GM18499 (cell line): ENCODE results near the gene INAFM1.

Experiments used
- ATAC-seq: cut with Tn5 transposase; IDR thresholded peaks from one replicate; pipeline ENCODE4 v1.9.1; 2021; ENCODE audit warnings: moderate number of reproducible peaks; ENCODE audit not compliant: insufficient read depth, unreplicated experiment

The INAFM1 gene

DNA sequence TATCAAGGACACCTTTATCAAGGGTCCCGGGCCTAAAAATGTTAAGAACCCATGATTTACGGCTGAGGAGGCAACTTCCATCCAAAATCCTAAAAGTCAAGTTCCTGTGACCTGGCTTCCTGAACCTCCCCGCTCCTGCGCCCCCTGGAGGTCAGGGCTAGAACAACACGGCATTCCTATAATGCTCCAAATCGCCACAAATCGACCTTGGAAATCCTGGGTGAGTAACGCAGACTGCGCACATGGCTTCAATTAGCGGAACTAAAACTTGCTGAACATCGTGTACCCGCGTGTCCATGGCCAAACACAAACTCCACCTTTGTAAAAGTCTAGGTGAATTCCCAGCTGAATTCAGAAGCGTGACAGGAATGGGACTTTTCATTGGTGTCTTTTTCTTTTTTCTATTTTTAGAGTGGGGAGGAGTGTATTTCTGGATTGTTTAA is 30.6 kb downstream of the INAFM1 start:
- ATAC-seq, result no peak

DNA sequence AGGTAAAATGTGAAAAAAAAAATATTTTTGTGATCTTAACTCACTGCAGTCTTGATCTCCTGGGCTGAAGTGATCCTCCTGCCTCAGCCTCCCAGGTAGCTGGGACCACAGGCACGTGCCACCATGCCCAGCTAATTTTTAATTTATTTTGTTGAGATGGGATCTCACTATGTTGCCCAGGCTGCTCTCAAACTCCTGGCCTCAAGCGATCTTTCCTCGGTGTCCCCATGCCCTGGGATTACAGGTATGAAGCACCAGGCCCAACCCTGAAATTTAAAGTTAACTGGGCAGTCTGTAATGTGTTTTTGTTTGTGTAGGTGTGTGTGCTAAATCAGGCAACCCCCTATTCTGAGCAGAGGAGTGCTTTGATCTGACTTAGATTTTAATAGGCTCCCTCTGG is 31.6 kb downstream of the INAFM1 start:
- ATAC-seq, result no peak

DNA sequence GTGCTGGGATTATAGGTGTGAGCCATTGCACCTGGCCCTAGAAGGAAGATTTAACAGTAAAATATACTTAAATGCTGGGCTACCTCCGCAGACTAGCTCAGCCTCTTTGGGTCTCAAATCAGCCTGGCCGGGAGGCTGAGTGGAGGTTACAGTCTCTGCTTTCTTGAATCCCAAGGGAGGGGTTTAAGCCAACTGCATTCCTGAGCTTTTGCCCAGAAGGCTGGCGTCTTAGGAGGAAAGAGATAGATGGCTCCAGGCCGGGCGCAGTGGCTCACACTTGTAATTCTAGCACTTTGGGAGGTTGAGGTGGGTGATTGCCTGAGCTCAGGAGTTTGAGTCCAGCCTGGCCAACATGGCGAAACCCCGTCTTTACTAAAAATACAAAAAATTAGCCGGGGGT is 34.4 kb downstream of the INAFM1 start:
- no peak for ATAC-seq

DNA sequence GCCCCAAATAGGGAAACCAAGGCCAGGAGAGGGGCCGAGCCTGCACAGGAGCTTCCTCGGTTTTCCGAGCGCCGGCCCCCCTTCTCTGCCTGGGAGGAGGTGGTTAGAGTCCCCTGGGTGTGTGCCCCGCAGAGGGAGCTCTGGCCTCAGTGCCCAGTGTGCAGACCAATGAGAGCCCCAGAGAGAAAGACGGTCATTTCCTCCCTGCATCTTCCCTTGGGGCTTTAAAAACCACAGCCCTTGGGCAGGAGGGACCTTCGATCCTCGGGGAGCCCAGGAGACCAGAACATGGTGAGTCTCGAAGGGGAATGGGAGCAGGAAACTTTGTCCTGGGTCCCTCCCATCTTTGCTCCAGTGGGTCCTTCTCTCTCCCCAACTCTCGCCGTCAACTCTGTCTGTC is 34.9 kb downstream of the INAFM1 start, which contains the start of gene C5AR1:
Gene C5AR1, plus strand, starts transcription at position 254 of the 400 bp plus-strand sequence. Its CDS starts 35 bp downstream, at position 289.
- no peak for ATAC-seq

DNA sequence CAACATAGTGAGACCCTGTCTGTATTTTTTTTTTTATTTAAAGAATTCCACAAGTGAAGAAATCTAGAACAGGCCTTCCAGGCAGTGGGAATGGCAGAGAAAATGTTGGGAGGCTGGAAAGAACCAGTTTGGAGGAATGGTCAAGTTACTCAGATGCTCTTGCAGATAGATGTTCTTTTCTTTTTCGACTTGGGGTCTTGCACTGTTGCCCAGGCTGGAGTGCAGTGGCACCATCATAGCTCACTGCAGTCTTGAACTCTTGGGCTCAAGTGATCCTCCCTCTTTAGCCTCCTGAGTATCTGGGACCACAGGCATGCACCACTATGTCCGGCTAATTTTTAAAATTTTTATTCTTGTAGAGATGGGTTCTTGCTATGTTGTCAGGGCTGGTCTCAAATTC is 35.6 kb downstream of the INAFM1 start:
- no peak for ATAC-seq

DNA sequence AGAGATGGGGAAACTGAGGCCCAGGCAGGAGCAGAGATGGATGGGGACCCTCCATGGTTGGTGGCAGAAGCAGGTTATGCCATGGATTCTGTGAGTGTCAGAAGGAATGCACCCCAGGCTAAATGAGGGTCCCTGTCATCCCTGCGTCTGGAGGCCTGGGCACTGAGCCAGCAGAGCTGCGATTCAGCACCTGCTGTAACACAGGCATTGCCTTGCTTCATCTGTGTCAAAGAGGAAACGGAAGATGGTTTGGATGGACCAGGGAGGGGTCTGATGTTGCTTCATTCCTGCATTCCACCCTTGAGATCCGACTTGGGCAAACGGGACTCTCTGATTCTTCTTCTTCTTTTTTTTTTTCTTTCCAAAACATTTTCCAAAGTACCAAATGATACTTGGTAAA is 36.1 kb downstream of the INAFM1 start:
- ATAC-seq, result no peak

DNA sequence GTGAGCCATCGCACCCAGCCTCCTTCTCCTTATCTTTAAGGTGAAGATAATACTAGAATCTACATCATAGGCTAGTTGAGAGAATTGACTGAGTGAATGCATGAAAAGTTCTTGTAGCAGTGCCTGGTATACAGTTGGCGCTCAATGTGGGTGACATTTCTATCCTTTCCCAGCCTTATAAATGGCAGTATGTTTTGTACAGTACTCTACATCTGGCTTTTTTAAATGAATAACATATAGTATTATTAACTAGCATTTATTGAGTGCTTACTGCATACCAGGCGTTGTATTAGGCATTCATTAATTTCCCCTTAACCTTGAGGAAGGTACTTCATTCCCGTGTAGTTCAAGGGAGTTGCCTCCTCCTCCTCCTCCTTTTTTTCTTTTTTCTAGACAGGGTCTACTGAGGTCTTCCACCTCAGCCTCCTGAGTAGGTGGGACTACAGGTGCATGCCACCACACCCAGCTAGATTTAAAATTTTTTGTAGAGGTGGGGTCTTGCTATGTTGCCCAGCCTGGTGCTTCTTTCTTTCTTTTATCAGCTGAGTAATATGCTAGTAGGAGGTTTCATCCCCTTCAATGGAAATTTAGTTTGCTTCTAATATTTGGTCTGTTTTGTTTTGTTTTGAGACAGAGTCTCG is 37.8 kb downstream of the INAFM1 start:
- no peak for ATAC-seq

DNA sequence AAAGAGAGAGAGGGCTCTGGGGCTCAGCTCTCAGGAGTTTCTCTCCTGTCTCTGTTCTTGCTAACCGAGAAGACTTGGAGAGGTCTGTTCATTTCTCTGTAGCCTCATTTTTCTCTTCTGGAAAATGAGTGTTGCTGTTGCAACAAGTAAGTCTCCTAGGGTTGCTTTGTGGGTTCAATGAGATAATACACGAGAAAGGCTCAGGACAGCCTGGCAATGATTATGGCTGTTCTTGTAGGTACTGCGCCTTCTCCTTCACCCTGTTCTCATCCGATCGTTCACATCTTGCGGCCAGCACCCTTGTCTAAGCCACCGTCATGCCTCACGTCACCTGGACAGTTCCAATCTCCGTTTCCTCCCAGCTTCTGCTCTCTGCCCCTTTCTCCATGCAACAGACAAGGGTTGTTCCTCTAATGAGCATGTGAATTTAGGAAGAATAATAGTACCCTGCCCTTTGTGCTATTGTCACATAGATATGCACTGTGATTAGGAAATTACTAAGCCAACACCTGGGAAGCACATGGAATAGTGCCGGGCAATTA is 39.1 kb downstream of the INAFM1 start:
- no peak for ATAC-seq

DNA sequence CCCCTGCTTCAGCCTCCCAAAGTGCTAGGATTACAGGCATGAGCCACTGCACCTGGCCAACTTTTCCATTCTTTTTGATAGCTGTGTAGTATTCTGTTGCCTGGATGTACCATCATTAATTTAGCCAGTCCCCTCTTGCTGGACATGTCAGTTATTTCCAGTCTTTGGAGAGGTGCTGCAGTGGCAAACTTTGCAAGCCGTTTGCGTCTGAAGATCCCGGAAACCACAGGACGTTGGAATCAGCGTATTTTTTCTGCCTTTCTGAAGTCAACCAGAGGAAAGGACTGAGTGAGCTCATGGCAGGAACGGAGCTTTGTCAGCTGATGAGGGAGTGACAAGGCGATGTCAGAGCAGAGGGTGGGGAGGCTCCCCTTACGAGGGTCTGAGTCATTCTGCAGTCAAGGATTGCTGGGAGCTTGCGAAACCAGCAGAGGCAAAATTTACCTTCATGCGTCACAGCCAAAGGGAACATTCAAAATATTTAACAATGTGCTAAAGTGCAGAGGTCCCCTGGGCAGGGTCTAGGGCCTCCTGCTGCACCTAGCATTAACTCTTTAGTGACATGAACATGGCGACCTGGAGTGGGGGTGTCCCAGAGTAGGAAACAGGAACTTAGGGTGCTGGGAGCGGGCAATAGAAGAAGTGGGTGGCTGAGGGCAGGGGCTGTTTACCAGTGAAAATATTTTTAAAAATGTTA is 40.6 kb downstream of the INAFM1 start:
- ATAC-seq, result no peak

DNA sequence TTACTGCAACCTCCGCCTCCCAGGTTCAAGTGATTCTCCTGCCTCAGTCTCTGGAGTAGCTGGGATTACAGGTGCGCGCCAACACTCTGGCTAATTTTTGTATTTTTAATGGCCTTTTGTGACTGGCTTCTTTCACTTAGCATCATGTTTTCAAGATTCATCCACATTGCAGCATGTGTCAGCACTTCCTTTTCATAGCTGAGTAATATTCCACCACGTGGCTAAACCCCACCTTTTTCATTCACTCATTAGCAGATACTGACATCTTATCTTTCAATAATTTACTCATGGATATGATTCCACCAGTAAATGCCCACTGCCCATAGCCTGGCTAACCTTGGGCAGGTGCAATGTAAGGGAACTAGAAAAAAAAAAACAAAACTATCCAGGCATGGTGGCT is 41.8 kb downstream of the INAFM1 start:
- no peak for ATAC-seq

DNA sequence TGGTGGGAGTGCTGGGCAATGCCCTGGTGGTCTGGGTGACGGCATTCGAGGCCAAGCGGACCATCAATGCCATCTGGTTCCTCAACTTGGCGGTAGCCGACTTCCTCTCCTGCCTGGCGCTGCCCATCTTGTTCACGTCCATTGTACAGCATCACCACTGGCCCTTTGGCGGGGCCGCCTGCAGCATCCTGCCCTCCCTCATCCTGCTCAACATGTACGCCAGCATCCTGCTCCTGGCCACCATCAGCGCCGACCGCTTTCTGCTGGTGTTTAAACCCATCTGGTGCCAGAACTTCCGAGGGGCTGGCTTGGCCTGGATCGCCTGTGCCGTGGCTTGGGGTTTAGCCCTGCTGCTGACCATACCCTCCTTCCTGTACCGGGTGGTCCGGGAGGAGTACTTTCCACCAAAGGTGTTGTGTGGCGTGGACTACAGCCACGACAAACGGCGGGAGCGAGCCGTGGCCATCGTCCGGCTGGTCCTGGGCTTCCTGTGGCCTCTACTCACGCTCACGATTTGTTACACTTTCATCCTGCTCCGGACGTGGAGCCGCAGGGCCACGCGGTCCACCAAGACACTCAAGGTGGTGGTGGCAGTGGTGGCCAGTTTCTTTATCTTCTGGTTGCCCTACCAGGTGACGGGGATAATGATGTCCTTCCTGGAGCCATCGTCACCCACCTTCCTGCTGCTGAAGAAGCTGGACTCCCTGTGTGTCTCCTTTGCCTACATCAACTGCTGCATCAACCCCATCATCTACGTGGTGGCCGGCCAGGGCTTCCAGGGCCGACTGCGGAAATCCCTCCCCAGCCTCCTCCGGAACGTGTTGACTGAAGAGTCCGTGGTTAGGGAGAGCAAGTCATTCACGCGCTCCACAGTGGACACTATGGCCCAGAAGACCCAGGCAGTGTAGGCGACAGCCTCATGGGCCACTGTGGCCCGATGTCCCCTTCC is 45.5 kb downstream of the INAFM1 start:
- ATAC-seq, result no peak

DNA sequence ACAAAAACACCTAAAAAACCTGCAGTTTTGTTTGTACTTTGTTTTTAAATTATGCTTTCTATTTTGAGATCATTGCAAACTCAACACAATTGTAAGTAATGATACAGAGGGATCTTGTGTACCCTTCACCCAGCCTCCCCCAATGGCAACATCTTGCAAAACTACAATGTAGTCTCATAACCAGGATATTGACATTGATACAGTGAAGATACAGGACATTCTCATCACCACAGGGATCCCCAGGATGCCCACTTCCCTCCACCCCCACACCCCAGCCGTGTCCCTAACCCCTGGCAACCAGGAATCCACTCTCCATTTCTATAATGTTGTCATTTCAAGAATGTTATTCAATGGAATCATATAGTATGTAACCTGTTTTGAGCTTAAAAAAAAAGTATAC is 46.9 kb downstream of the INAFM1 start:
- ATAC-seq, result no peak

DNA sequence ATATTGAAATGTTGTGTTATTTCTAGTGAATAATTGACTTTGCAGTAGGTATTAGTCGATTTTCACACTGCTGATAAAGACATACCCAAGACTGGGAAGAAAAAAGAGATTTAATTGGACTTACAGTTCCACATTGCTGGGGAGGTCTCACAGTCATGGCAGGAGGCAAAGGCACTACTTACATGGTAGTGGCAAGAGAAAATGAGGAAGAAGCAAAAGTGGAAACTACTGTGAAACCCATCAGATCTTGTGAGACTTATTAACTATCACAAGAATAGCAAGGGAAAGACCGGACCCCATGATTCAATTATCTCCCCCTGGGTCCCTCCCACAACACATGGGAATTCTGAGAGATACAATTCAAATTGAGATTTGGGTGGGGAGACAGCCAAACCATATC is 47.4 kb downstream of the INAFM1 start:
- no peak for ATAC-seq

DNA sequence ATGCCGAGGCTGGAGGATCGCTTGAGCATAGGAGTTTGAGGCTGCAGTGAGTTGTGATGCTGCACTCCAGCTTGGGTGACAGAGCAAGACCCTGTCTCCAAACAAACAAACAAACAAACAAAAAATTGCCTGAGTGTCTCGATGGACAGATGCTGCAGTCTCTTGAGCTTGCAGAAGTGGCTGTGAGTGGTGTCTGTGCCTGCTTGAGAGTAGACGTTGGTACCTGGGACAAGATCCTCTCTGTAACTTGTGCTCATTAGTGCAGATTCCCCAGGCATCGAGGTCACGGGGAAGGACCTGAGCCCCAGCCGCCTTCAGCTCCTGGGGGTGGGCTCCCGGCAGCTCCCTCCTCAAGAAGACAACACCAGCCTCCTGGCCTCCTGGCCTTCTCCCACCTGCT is 48.7 kb downstream of the INAFM1 start:
- ATAC-seq, result no peak

DNA sequence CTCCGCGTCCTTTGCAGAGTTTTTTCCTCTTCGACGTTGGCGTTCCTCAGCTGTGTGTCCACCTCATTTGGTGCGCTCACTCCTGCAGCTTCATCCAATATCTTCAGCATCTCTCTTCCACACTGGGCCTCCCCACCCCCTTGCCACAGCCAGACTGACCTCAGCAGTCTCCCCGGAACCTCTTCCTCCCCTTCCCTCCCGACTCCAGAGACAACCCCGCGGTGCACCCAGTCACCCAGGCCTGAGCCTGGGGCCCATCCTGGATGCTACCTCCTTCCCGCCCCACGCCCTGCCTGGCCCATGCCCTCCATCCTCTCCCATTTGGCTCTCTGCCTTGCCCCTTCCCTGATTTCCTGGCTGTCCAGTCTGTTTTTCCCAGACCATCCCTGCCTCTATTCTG is 49.2 kb downstream of the INAFM1 start:
- ATAC-seq, result no peak

DNA sequence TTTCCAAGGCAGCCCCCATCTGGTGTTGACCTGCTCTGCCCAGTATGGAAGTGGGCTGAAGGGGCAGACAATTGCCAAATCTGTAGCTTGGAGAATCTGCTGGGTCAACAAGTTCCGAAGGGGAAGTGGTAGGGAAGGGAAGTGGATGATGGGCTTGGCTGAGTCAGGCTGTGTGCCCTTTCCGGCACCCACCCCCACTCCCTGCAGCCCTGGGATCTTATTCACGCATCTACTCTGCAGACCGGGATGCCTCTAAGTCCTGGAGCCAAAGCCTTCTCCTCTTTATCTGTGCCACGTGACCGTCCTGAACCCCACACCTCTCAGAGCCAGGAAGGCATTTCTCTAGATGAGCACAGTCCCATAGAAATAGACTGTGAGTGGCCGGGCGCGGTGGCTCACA is 49.8 kb downstream of the INAFM1 start:
- ATAC-seq, result no peak
